ENCODE measurements around the gene SEL1L. TPM values are rescaled to one million over a fixed set of nuclear protein-coding genes. Genes with fewer than 3 reads are reported as not detected.

The SEL1L gene
- total and polyA plus RNA-seq, 3 donors from 2014 or later = 30.2 to 40.7 (median 40.0) TPM

DNA sequence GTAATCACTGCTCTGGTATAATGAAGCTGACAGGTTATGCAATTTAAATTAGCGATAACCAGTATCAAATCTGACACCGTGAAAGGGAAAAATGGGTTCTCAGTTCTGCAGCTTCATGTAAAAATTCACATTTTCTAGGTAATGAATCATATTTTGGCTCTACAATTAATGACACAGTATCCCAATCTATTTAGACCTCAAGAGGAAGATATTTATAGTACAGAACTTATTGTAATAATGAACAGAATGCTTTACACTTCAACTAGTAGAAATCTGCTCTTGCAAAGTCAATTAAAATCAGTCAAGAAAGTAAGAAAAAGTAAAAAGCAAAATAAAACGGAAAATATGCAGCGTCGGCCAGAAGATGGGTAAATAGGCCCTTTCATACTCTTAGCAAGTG, 24.3 kb downstream of the SEL1L start:
- intact Hi-C loops (cut with DNase I; ENCODE audit: low total_unique reads) = no loop called here
- TF ChIP-seq, protein P1, sequence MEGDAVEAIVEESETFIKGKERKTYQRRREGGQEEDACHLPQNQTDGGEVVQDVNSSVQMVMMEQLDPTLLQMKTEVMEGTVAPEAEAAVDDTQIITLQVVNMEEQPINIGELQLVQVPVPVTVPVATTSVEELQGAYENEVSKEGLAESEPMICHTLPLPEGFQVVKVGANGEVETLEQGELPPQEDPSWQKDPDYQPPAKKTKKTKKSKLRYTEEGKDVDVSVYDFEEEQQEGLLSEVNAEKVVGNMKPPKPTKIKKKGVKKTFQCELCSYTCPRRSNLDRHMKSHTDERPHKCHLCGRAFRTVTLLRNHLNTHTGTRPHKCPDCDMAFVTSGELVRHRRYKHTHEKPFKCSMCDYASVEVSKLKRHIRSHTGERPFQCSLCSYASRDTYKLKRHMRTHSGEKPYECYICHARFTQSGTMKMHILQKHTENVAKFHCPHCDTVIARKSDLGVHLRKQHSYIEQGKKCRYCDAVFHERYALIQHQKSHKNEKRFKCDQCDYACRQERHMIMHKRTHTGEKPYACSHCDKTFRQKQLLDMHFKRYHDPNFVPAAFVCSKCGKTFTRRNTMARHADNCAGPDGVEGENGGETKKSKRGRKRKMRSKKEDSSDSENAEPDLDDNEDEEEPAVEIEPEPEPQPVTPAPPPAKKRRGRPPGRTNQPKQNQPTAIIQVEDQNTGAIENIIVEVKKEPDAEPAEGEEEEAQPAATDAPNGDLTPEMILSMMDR (IDR thresholded peaks at IDR 0.05) = no peak
- no peak for TF ChIP-seq POLR2A (IDR thresholded peaks at IDR 0.05)
- no peaks in the 10 kb centered on the region for H3K9me3 ChIP-seq
- no peak for DNase-seq
- H3K4me3 ChIP-seq = no peak overlapping the region
- no peak overlapping the region for H3K27ac ChIP-seq
- 74 to 83% methylated on average over 5 of the region's 5 CpGs for WGBS, 2 donors
- H3K36me3 ChIP-seq (ENCODE audit: low read depth, missing control alignments) = no peaks in the 10 kb centered on the region
- H3K4me1 ChIP-seq = peaks cover 7% of the 10 kb centered on the region
- H3K27me3 ChIP-seq = no peaks in the 10 kb centered on the region

DNA sequence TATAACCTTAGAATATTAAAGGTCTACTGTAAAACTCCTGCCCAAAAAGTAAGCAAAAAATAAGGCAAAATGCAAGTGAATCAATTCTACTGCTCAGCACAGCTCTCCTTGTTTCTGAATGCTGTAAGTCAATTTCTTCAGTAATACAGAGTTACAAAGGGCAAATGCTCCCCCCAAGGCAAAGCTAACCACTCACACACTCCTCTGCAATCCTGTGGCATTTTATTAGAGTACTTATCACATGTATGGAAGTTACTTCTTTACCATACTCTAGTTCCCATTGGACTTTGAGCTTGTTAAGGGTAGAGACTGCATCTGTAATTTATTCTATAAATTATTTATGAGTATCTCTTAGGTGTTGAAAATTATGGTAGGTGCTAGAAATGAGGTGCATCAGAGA, 27.2 kb downstream of the SEL1L start:
- no peak for DNase-seq
- Histone ChIP-seq H3K9me3 (no peaks in the 10 kb centered on the region), H3K4me3 (no peak overlapping the region), H3K27ac (no peak overlapping the region), H3K4me1 (peaks cover 7% of the 10 kb centered on the region), H3K36me3 (ENCODE audit: low read depth, missing control alignments) (no peaks in the 10 kb centered on the region), H3K27me3 (no peaks in the 10 kb centered on the region)
- TF ChIP-seq, protein P1 (IDR thresholded peaks at IDR 0.05) = no peak
- TF ChIP-seq POLR2A (IDR thresholded peaks at IDR 0.05) = no peak
- intact Hi-C loops (cut with DNase I; ENCODE audit: low total_unique reads) = no loop called here

DNA sequence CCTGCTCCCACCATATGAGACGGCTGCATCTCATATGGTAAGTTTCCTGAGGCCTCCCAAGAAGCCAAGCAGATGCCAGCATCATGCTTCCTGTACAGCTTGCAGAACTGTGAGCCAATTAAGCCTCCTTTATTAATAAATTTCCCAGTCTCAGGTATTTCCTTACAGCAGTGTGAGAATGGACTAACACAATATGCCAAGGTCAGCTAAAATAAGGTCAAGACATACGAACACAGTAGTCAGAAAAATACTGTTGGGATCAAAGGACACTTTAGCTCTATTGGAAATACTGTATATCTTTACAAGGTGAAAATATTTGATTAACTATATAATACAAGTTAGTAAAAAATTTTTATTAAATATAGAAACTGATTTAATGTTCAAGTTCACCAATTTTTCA, 28.8 kb downstream of the SEL1L start:
- 92 to 96% methylated on average over 2 of the region's 2 CpGs for WGBS, 2 donors
- Histone ChIP-seq H3K4me1 (peaks cover 2% of the 10 kb centered on the region), H3K4me3 (no peak overlapping the region), H3K9me3 (no peaks in the 10 kb centered on the region), H3K27ac (no peak overlapping the region), H3K27me3 (no peaks in the 10 kb centered on the region), H3K36me3 (ENCODE audit: low read depth, missing control alignments) (no peaks in the 10 kb centered on the region)
- TF ChIP-seq, protein P1 (IDR thresholded peaks at IDR 0.05) = no peak
- TF ChIP-seq POLR2A (IDR thresholded peaks at IDR 0.05) = no peak
- no peak for DNase-seq
- intact Hi-C loops (cut with DNase I; ENCODE audit: low total_unique reads) = no loop called here

DNA sequence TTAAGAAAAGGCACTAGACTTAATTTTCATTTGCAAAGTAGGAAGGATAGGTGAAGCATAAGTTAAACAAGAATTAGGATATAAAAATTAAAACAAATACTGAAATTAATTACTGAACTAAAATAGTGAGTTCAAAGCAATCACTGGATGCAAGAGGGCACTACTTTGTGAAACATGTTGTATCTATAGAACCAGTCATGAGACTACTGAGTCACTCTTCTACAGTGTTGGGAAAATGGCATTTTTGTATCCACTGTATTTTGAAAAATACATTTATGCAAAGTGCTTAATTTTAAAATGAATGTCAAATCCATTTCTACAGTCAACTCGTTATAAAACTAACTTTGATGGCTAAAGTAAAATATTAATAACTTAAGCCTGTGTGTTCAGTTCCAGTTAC, 47.9 kb downstream of the SEL1L start:
- H3K4me3 ChIP-seq = no peak overlapping the region
- H3K9me3 ChIP-seq = no peaks in the 10 kb centered on the region
- intact Hi-C loops (cut with DNase I; ENCODE audit: low total_unique reads) = no loop called here
- no peak overlapping the region for H3K27ac ChIP-seq
- WGBS, 2 donors = 92 to 98% methylated on average over 1 of the region's 1 CpG
- H3K4me1 ChIP-seq = no peaks in the 10 kb centered on the region
- no peak for TF ChIP-seq POLR2A (IDR thresholded peaks at IDR 0.05)
- TF ChIP-seq, protein P1 (IDR thresholded peaks at IDR 0.05) = no peak
- no peaks in the 10 kb centered on the region for H3K36me3 ChIP-seq (ENCODE audit: low read depth, missing control alignments)
- H3K27me3 ChIP-seq = no peaks in the 10 kb centered on the region
- no peak for DNase-seq

GRCh38 chr14:81485372-81485771, 48.3 kb downstream of the SEL1L start:
- H3K4me3 ChIP-seq = no peak overlapping the region
- H3K27ac ChIP-seq = no peak overlapping the region
- intact Hi-C loops (cut with DNase I; ENCODE audit: low total_unique reads) = no loop called here
- no peaks in the 10 kb centered on the region for H3K27me3 ChIP-seq
- H3K4me1 ChIP-seq = no peaks in the 10 kb centered on the region
- no peaks in the 10 kb centered on the region for H3K9me3 ChIP-seq
- no peaks in the 10 kb centered on the region for H3K36me3 ChIP-seq (ENCODE audit: low read depth, missing control alignments)
- 89 to 90% methylated on average over 7 of the region's 7 CpGs for WGBS, 2 donors
- DNase-seq = no peak
- TF ChIP-seq, protein P1 (IDR thresholded peaks at IDR 0.05) = no peak
- TF ChIP-seq POLR2A (IDR thresholded peaks at IDR 0.05) = no peak
